GM12878 (cell line): ENCODE data around the gene TRAF3. TPM values are rescaled to one million over a fixed set of nuclear protein-coding genes. Genes with fewer than 3 reads are reported as not detected.
"Not testable (repeated sequence)": the region's sequence is repeated elsewhere in the genome, so short reads cannot be mapped to it uniquely, and the experiment has no call there.

Source experiments
- ATAC-seq: fragments of 200-7000 bp; cut with Tn5 transposase; 3 replicates; pipeline ENCODE4 v1.9.1; 2020; ENCODE audit warnings: mild to moderate bottlenecking, moderate library complexity
- BruUV-seq: library from RNA; stranded (reverse); fragments of 400-500 nt; replicated peaks from 2 replicates; lab custom pipeline; 2021; lab: Mats Ljungman, UMichigan
- CTCF ChIA-PET: fragments of 300-600 bp; sonication (Branson Sonifier 250); formaldehyde crosslinking; extraction: SDS; loops from one replicate; lab custom pipeline; 2021; ENCODE audit warnings: inconsistent platforms; lab: Yijun Ruan, JAX
- POLR2A ChIA-PET: fragments of 350-600 bp; formaldehyde crosslinking; extraction: SDS; loops from one replicate; lab custom pipeline; 2021; ENCODE audit warnings: inconsistent platforms; lab: Charles Lee
- RAD21 ChIA-PET: fragments of 300-600 bp; sonication (Branson Sonifier 250); formaldehyde crosslinking; loops from one replicate; lab custom pipeline; 2023; ENCODE audit warnings: antibody characterized with exemption; ENCODE audit not compliant: unreplicated experiment; lab: Charles Lee
- SMC1A ChIA-PET: fragments of 300-600 bp; sonication (Branson Sonifier 250); formaldehyde crosslinking; loops from one replicate; lab custom pipeline; 2023; ENCODE audit not compliant: unreplicated experiment, uncharacterized antibody; lab: Charles Lee
- DNase-seq: peaks from one replicate; pipeline ENCODE4 v3.0.0-alpha.2; 2011; ENCODE audit warnings: low read depth, low spot score
- FAIRE-seq: peaks from 3 replicates; lab custom pipeline; 2011; peaks lifted over from hg19 to GRCh38; lab: Jason Lieb, UNC
- H2AFZ ChIP-seq: 2 replicates; pipeline ENCODE4 v1.6.0; 2011; ENCODE audit warnings: low read depth, low read length, control low read depth; ENCODE audit not compliant: control insufficient read depth
- H3K27ac ChIP-seq: 2 replicates; pipeline ENCODE4 v1.5.1; 2011; ENCODE audit warnings: control low read depth; ENCODE audit not compliant: control insufficient read depth, insufficient read depth
- H3K27me3 ChIP-seq, 2 experiments: replicated peaks in 1 of 2; 2 replicates each; pipeline versions ENCODE4 v1.6.0 to v1.6.1; 2011; ENCODE audit warnings: low read length in 1 of 2; ENCODE audit not compliant: control insufficient read depth in 2 of 2, insufficient read depth in 2 of 2
- H3K36me3 ChIP-seq, 2 experiments: 2 replicates each; pipeline ENCODE4 v1.5.1; 2011; ENCODE audit warnings: low read length in 1 of 2; ENCODE audit not compliant: control insufficient read depth in 2 of 2, insufficient read depth in 2 of 2
- H3K4me1 ChIP-seq: 2 replicates; pipeline ENCODE4 v1.6.1; 2011; ENCODE audit warnings: mild to moderate bottlenecking, low read length, moderate library complexity, mixed read lengths; ENCODE audit not compliant: control insufficient read depth, insufficient read depth
- H3K4me2 ChIP-seq: 2 replicates; pipeline ENCODE4 v1.6.0; 2011; ENCODE audit warnings: control low read depth; ENCODE audit not compliant: control insufficient read depth, insufficient read depth
- H3K4me3 ChIP-seq: fragments of 200-600 bp; sonication (generic); 2 replicates; pipeline ENCODE4 v1.5.1; 2016
- H3K79me2 ChIP-seq: 2 replicates; pipeline ENCODE4 v1.6.0; 2011; ENCODE audit warnings: low read length; ENCODE audit not compliant: control insufficient read depth, insufficient read depth
- H3K9ac ChIP-seq: 2 replicates; pipeline ENCODE4 v1.8.0; 2011; ENCODE audit warnings: low read length, control low read depth, mixed read lengths; ENCODE audit not compliant: control insufficient read depth, insufficient read depth
- H3K9me3 ChIP-seq: replicated peaks from 3 replicates; pipeline ENCODE4 v1.5.1; 2011; ENCODE audit warnings: mild to moderate bottlenecking, low read length; ENCODE audit not compliant: control insufficient read depth, insufficient read depth
- H4K20me1 ChIP-seq: 2 replicates; pipeline ENCODE4 v1.6.0; 2011; ENCODE audit not compliant: control insufficient read depth, insufficient read depth
- ATF2 ChIP-seq: IDR thresholded peaks from 2 replicates; pipeline ENCODE4 v1.6.1; 2012; ENCODE audit warnings: low read length, inconsistent platforms
- POLR2A ChIP-seq: IDR thresholded peaks from 2 replicates; pipeline ENCODE4 v1.6.1; 2011; ENCODE audit warnings: low read depth, mild to moderate bottlenecking, low read length
- POLR2AphosphoS5 ChIP-seq: IDR thresholded peaks from 2 replicates; pipeline ENCODE4 v1.6.1; 2011; ENCODE audit warnings: mild to moderate bottlenecking, low read length, inconsistent platforms
- SIX5 ChIP-seq: IDR thresholded peaks from 2 replicates; pipeline ENCODE4 v1.6.1; 2011; ENCODE audit warnings: mild to moderate bottlenecking, low read depth, low read length, moderate library complexity; ENCODE audit not compliant: severe bottlenecking
- WGBS: methylation state at CpG from one replicate; pipeline ENCODE4 v1.1.6; 2016; ENCODE audit warnings: low lambda C conversion rate; ENCODE audit not compliant: insufficient replicate concordance, insufficient coverage; ENCODE audit errors: missing lambda C conversion rate; 5-methylcytosine and 5-hydroxymethylcytosine counted together
- in situ Hi-C: fragments of 300-500 bp; cut with MboI; formaldehyde crosslinking; loops from 9 replicates; pipeline ENCODE4 v1.14.3; 2018; ENCODE audit warnings: mixed read lengths
- intact Hi-C: fragments of 100-400 bp; cut with micrococcal nuclease; formaldehyde crosslinking; loops from one replicate; pipeline ENCODE4 v1.14.2; 2022; ENCODE audit not compliant: unreplicated experiment
- polyA plus RNA-seq, 11 experiments: library from polyadenylated mRNA; depleted of rRNA in 4 of 11; unstranded in 6 of 11; stranded (reverse) in 5 of 11; fragments of >200 nt; fragmentation: Nextera tagmentation in 4 of 11; fragmentation: Illumina TruSeq in 1 of 11; extraction: Ambion mirVana in 4 of 11; extraction: Trizol in 1 of 11; gene quantifications; 1 replicate in 1 of 11; 2 replicates in 10 of 11; pipeline versions ENCODE4 v1.2.1 to v1.2.3, GENCODE V29; 2011 to 2016; ENCODE audit warnings: inconsistent platforms in 2 of 11, missing spikeins in 2 of 11, low read depth in 1 of 11
- total RNA-seq, 4 experiments: library from RNA; depleted of rRNA in 3 of 4; stranded (reverse); fragments of >200 nt in 3 of 4; fragmentation: Illumina TruSeq in 1 of 4; extraction: Trizol in 1 of 4; gene quantifications; 2 replicates each; pipeline versions ENCODE4 v1.2.1 to v1.2.3, GENCODE V29; 2013 to 2021

Gene TRAF3
- total and polyA plus RNA-seq, 10 of the 15 experiments (the other 5 are each of a cell fraction or from before 2014, with no cell fraction given) = 3.0 to 70.1 (median 36.5) TPM

GRCh38 chr14:102833991-102834390 is 56.7 kb downstream of the TRAF3 start (continued):
- TF ChIP-seq ATF2 = no peak

GRCh38 chr14:102835959-102836358 is 58.7 kb downstream of the TRAF3 start:
- FAIRE-seq = no peak
- no peak for DNase-seq
- in situ Hi-C loops = no loop called here
- peaks cover 17 to 23% of the 10 kb centered on the region in 2 experiments for H3K36me3 ChIP-seq
- RAD21 ChIA-PET = no interaction called here
- peak; percentile 34 for ATAC-seq
- no peak overlapping the region for H3K4me3 ChIP-seq
- H3K9me3 ChIP-seq = no peaks in the 10 kb centered on the region
- no peaks in the 10 kb centered on the region for H3K27me3 ChIP-seq
- no peak overlapping the region for H3K9ac ChIP-seq
- peaks cover 6% of the 10 kb centered on the region; the same call in 1 of the 2 replicates for H4K20me1 ChIP-seq
- peaks cover 78% of the 10 kb centered on the region for H3K79me2 ChIP-seq
- TF ChIP-seq SIX5 = no peak
- TF ChIP-seq POLR2A = peak; percentile 43; the same call in 1 of the 2 replicates
- TF ChIP-seq POLR2AphosphoS5 = peak; percentile 55; the same call in 1 of the 2 replicates
- intact Hi-C loops = no loop called here
- no peak overlapping the region for H3K4me2 ChIP-seq
- POLR2A ChIA-PET = interaction anchor here (0.9 kb wide), 1 partner anchor 8 kb away, joined by 4 read pairs; no protein-coding TSS in a partner anchor
- no TSS peak for BruUV-seq
- no peak overlapping the region for H2AFZ ChIP-seq
- CTCF ChIA-PET = interaction anchor here (0.9 to 1.0 kb wide), 2 partner anchors 51 to 141 kb away, joined by 4 to 5 read pairs; no protein-coding TSS in a partner anchor
- H3K27ac ChIP-seq = no peak overlapping the region
- WGBS = 84% methylated on average over 5 of the region's 5 CpGs
- no peaks in the 10 kb centered on the region; the same call in 1 of the 2 replicates for H3K4me1 ChIP-seq
- SMC1A ChIA-PET = interaction anchor here (1.0 kb wide), 1 partner anchor 53 kb away, joined by 3 read pairs; no protein-coding TSS in a partner anchor

- peaks cover 74% of the 10 kb centered on the region for H3K79me2 ChIP-seq
- H3K36me3 ChIP-seq = peaks cover 13 to 17% of the 10 kb centered on the region in 2 experiments; a peak in 3 of 4 replicates
- ATAC-seq, H3K4me2 ChIP-seq, H3K4me1 ChIP-seq, RAD21 ChIA-PET, H2AFZ ChIP-seq, FAIRE-seq, BruUV-seq, H3K4me3 ChIP-seq, intact Hi-C loops, DNase-seq, H3K9ac ChIP-seq, in situ Hi-C loops, H3K9me3 ChIP-seq, H3K27ac ChIP-seq, H3K27me3 ChIP-seq, H4K20me1 ChIP-seq: not testable (repeated sequence)
- ChIA-PET CTCF (interaction anchor here (0.5 to 1.2 kb wide), 6 partner anchors 26 to 143 kb away, joined by 3 to 5 read pairs (median 4); no protein-coding TSS in a partner anchor), SMC1A (interaction anchor here (1.0 to 1.3 kb wide), 3 partner anchors 8 to 54 kb away, joined by 3 to 4 read pairs (median 3); no protein-coding TSS in a partner anchor), POLR2A (interaction anchor here (0.6 to 0.9 kb wide), 4 partner anchors 9 to 67 kb away, joined by 3 to 4 read pairs (median 3); no protein-coding TSS in a partner anchor)
- WGBS = 95% methylated on average over 5 of the region's 5 CpGs
Measured at GRCh38 chr14:102837120-102837519, 59.9 kb downstream of the TRAF3 start.
